HUES6 (cell line): ENCODE measurements around the gene UBE2QL1.
"Not testable (repeated sequence)": the region's sequence is repeated elsewhere in the genome, so short reads cannot be mapped to it uniquely, and the experiment has no call there.

Source experiments
- H3K27ac ChIP-seq: 2 replicates; pipeline ENCODE4 v1.7.0; 2013; ENCODE audit warnings: low read depth, mild to moderate bottlenecking, low read length, inconsistent platforms
- H3K27me3 ChIP-seq: 2 replicates; pipeline ENCODE4 v1.6.1; 2013; ENCODE audit warnings: low read length; ENCODE audit not compliant: control insufficient read depth, insufficient read depth
- H3K36me3 ChIP-seq: 2 replicates; pipeline ENCODE4 v1.6.1; 2013; ENCODE audit warnings: low read length; ENCODE audit not compliant: control insufficient read depth, insufficient read depth
- H3K4me1 ChIP-seq: 2 replicates; pipeline ENCODE4 v1.6.1; 2013; ENCODE audit warnings: low read length; ENCODE audit not compliant: control insufficient read depth, insufficient read depth
- H3K4me3 ChIP-seq: 2 replicates; pipeline ENCODE4 v1.5.1; 2013; ENCODE audit warnings: low read depth, low read length
- H3K9ac ChIP-seq: one replicate; pipeline ENCODE4 v1.6.1; 2013; ENCODE audit warnings: mild to moderate bottlenecking, low read length
- H3K9me3 ChIP-seq: 2 replicates; pipeline ENCODE4 v1.6.1; 2013; ENCODE audit warnings: low read depth, low read length; ENCODE audit not compliant: control insufficient read depth, insufficient read depth

UBE2QL1 gene

GRCh38 chr5:6501701-6502100, 53.0 kb downstream of the UBE2QL1 start:
- H3K4me3 ChIP-seq, result no peak overlapping the region
- no peaks in the 10 kb centered on the region for H3K27me3 ChIP-seq
- no peaks in the 10 kb centered on the region for H3K4me1 ChIP-seq
- no peak overlapping the region for H3K9ac ChIP-seq
- H3K9me3 ChIP-seq, result no peaks in the 10 kb centered on the region
- no peaks in the 10 kb centered on the region for H3K36me3 ChIP-seq
- H3K27ac ChIP-seq, result no peak overlapping the region

GRCh38 chr5:6502421-6502820, 53.8 kb downstream of the UBE2QL1 start:
- Histone ChIP-seq H3K4me1 (no peaks in the 10 kb centered on the region), H3K36me3 (no peaks in the 10 kb centered on the region), H3K27me3 (no peaks in the 10 kb centered on the region), H3K4me3 (no peak overlapping the region), H3K9ac (no peak overlapping the region), H3K9me3 (no peaks in the 10 kb centered on the region), H3K27ac (no peak overlapping the region)

- Histone ChIP-seq H3K27me3 (no peaks in the 10 kb centered on the region), H3K27ac (no peak overlapping the region), H3K9ac (no peak overlapping the region), H3K4me1 (no peaks in the 10 kb centered on the region), H3K9me3 (no peaks in the 10 kb centered on the region), H3K36me3 (no peaks in the 10 kb centered on the region), H3K4me3 (no peak overlapping the region)
These were observed 54.7 kb downstream of the UBE2QL1 start for GRCh38 chr5:6503342-6503741.

DNA sequence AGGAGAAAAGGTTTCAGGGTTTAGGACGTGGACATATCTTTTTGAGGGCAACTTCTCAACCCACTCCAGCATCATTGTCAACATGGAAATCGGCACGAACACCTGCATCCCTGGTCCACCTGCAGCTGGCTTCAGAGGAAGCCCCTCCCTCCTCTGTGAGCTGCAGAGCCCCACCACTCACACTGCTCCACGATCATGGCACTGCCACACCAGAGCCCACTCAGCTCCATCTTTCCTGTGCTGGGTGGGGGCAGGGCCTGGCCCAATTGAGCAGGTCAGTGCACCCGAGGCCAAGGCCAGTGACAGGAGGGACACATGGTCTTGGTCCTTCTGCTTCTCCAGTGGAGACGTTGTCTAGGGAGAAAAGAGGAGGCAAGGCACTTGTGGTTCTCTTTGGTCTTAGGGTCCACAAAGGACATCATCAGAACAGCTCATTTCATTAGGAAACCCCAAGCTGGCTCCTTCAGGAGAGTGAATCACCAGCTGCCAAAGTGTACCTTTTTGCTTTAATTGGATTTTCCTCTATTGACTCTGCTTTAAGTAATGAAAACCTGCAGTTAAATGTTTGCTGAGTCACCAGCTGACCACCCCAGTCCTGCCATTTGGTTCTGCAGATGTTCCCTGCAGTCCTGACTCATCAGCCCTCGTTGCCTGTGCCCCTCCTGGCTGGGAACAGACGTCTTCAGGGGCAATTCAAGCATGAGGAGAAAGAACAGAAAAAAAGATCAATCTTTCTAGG, 56.2 kb downstream of the UBE2QL1 start:
- Histone ChIP-seq H3K9ac (no peak overlapping the region), H3K36me3 (no peaks in the 10 kb centered on the region), H3K4me1 (no peaks in the 10 kb centered on the region)

DNA sequence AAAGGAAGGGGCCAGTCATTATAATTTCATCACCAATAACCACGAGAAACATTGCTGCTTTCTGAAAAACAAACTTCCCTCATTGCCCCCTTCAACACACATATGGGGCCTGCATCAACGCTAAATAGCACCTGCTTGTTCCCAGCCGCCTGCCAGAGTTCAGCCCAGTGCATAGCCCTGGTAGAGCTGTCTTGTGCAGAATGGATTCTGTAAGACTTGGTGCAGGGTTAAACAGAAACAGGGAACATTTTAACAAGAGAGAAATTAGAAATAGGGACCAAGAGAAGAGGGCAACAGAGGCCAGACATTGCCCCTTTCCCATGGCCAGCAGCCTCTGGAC, 56.7 kb downstream of the UBE2QL1 start:
- Histone ChIP-seq H3K4me3 (no peak overlapping the region), H3K27me3 (no peaks in the 10 kb centered on the region), H3K27ac (no peak overlapping the region), H3K36me3 (no peaks in the 10 kb centered on the region), H3K4me1 (no peaks in the 10 kb centered on the region), H3K9ac (no peak overlapping the region), H3K9me3 (no peaks in the 10 kb centered on the region)

More for the DNA sequence above, 56.2 kb downstream of the UBE2QL1 start:
- no peak overlapping the region for H3K27ac ChIP-seq
- no peaks in the 10 kb centered on the region for H3K27me3 ChIP-seq
- no peaks in the 10 kb centered on the region for H3K9me3 ChIP-seq
- no peak overlapping the region for H3K4me3 ChIP-seq

DNA sequence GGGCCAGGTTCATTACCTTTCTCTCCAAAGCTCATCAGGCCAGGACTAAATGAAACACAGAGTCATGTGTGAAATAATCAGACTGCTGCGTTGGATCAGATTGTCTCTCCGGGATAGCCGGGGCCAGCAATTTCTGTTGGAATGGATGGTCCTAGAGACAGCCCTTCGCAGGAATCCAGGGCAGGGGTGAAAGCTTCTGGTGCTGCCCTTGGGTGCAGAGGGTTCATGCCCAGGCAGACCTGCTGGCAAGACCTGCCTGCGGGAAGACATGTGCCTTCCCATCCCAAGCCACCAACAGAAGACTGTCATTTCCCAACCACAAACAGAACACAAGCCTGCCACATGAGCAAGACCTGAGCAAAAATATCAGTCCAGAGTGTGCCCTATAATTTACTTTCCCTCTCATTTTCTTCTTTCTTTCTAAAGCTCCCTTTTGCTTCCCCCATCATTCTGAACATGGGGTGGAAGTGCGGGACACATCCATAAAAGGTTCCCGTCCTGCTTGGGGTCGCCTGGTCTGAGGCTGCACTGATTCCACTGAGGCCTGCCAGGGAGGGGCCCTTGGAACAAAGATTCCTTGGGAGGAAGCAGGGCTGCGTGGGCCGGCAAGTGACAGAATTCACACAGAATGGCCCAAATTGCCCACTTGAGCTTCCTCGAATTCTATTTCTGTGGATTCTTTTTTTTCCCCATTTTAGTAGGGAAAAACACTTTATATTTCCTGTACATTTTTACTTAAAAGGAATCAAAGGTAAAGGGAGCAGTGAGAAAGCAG, 57.3 kb downstream of the UBE2QL1 start:
- H3K27ac ChIP-seq, result no peak overlapping the region
- no peak overlapping the region for H3K9ac ChIP-seq
- H3K27me3 ChIP-seq, result no peaks in the 10 kb centered on the region
- H3K4me3 ChIP-seq, result no peak overlapping the region
- H3K4me1 ChIP-seq, result no peaks in the 10 kb centered on the region
- H3K9me3 ChIP-seq, result no peaks in the 10 kb centered on the region
- H3K36me3 ChIP-seq, result no peaks in the 10 kb centered on the region

GRCh38 chr5:6506611-6507010, 58.0 kb downstream of the UBE2QL1 start:
- Histone ChIP-seq H3K9me3 (no peaks in the 10 kb centered on the region), H3K36me3 (no peaks in the 10 kb centered on the region), H3K9ac (no peak overlapping the region), H3K27me3 (no peaks in the 10 kb centered on the region), H3K4me3 (no peak overlapping the region), H3K27ac (no peak overlapping the region), H3K4me1 (no peaks in the 10 kb centered on the region)

DNA sequence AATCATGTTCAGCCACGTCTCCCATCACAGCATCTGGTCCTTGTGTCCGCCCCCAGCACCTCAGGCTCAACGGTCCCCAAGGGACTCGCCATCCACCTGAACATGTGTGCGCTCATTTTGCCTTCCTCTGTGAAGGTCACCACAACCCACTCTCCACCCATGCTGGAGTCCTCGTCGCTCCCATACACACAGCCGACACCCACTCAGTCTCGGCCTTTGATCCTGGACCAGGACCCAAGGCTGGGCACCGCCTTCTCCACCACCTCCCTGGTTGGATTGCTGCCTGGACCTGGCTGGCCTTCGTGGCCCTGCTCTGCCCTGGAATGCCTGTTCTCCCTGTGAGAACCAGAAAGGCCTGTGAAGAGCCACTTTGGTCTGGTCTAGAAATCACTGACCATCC, 60.3 kb downstream of the UBE2QL1 start:
- Histone ChIP-seq H3K9me3 (no peaks in the 10 kb centered on the region), H3K27me3 (no peaks in the 10 kb centered on the region), H3K27ac (no peak overlapping the region)

DNA sequence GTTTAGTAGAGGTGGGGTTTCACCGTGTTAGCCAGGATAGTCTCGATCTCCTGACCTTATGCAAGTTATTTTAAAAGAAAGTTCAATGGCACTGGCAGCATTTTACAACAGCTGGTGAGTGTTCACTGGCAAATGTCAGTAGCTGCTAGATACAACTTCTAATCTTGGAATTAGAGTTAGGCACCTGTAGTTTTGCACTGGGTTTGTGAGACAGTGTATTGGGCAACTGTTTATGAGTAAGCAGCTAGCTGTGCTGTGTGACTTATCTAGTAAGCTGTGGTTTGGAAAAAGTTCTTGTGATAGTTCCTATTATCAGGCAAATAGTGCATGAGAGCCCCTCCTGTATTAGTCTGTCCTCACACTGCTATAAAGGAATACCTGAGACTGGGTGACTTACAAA, 61.5 kb downstream of the UBE2QL1 start:
- Histone ChIP-seq H3K27me3 (no peaks in the 10 kb centered on the region), H3K27ac (no peak overlapping the region), H3K4me3 (no peak overlapping the region), H3K36me3 (no peaks in the 10 kb centered on the region), H3K4me1 (no peaks in the 10 kb centered on the region), H3K9ac (no peak overlapping the region), H3K9me3 (no peaks in the 10 kb centered on the region)

More for the DNA sequence above, 60.3 kb downstream of the UBE2QL1 start:
- H3K4me3 ChIP-seq, result no peak overlapping the region
- H3K4me1 ChIP-seq, result no peaks in the 10 kb centered on the region
- H3K9ac ChIP-seq, result no peak overlapping the region
- no peaks in the 10 kb centered on the region for H3K36me3 ChIP-seq

DNA sequence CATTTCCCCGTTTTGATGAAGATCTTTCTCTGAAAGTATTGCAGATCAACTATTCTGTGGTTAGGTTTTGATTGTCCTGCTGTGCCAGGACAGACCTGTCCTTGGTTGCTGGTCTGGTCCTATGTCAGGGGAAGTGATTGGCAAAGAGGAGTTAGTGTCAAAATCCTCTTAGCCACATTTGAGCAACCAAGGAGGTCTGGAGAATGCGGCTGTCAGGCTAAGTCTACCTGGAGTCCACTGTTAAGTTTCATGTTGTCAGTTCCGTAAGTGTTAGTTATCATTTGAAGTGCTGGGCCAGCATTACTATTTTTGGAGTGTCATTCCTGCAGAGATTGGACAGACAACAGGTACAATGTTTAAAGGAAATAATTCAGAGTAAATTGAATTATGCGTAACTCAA, 62.3 kb downstream of the UBE2QL1 start:
- Histone ChIP-seq H3K36me3 (no peaks in the 10 kb centered on the region), H3K9me3 (no peaks in the 10 kb centered on the region), H3K4me1 (no peaks in the 10 kb centered on the region), H3K27me3 (no peaks in the 10 kb centered on the region), H3K27ac (no peak overlapping the region), H3K9ac (no peak overlapping the region), H3K4me3 (no peak overlapping the region)

DNA sequence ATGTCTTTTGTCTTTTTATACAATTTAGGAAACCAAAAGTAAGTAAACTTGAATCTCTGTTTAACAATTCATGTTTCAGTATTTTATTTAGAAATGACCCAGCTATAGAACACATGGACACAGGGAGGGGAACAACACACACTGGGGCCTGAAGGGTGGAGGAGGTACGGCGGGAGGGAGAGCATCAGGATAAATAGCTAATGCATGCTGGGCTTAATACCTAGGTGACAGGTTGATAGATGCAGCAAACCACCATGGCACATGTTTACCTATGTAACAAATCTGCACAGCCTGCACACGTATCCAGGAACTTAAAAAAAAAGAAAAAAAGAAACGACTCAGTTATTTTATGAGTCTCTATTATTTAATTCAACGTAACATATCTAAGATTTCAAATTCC, 67.2 kb downstream of the UBE2QL1 start:
- H3K36me3 ChIP-seq, H3K4me3 ChIP-seq, H3K27ac ChIP-seq, H3K9ac ChIP-seq, H3K9me3 ChIP-seq, H3K4me1 ChIP-seq, H3K27me3 ChIP-seq: not testable (repeated sequence)
